NCI-H226 (cell line): Measurements from ENCODE around the gene KLHL1.

Source experiments
- DNase-seq: peaks from one replicate; pipeline ENCODE4 v3.0.0-alpha.2; 2015

Gene KLHL1

GRCh38 chr13:69857183-69857821 is 250.9 kb downstream of the KLHL1 start:
- no peak for DNase-seq

GRCh38 chr13:69856331-69856730 is 251.9 kb downstream of the KLHL1 start:
- no peak for DNase-seq

- no peak for DNase-seq
These were observed 279.7 kb downstream of the KLHL1 start for GRCh38 chr13:69828527-69828926.

- DNase-seq: no peak
These were observed 288.1 kb downstream of the KLHL1 start for GRCh38 chr13:69820180-69820579.

- DNase-seq: no peak
These were observed 290.9 kb downstream of the KLHL1 start for GRCh38 chr13:69817333-69817869.

GRCh38 chr13:69809152-69809551 is 299.1 kb downstream of the KLHL1 start:
- DNase-seq: no peak

- DNase-seq: no peak
These were observed 312.0 kb downstream of the KLHL1 start for GRCh38 chr13:69796256-69796655.

- no peak for DNase-seq
These were observed 314.3 kb downstream of the KLHL1 start for GRCh38 chr13:69793783-69794453.

GRCh38 chr13:69776937-69777336 is 331.3 kb downstream of the KLHL1 start:
- DNase-seq: no peak

GRCh38 chr13:69769608-69770007 is 338.6 kb downstream of the KLHL1 start:
- no peak for DNase-seq

- no peak for DNase-seq
These were observed 346.7 kb downstream of the KLHL1 start for GRCh38 chr13:69761581-69761980.

GRCh38 chr13:69755101-69755500 is 353.2 kb downstream of the KLHL1 start:
- DNase-seq: no peak

GRCh38 chr13:69751259-69751658 is 357.0 kb downstream of the KLHL1 start:
- no peak for DNase-seq

GRCh38 chr13:69737129-69737935 is 370.9 kb downstream of the KLHL1 start:
- no peak for DNase-seq

GRCh38 chr13:69721631-69722030 is 386.6 kb downstream of the KLHL1 start:
- no peak for DNase-seq

GRCh38 chr13:69720278-69720983 is 387.8 kb downstream of the KLHL1 start:
- DNase-seq: no peak

- DNase-seq: no peak
These were observed 401.4 kb downstream of the KLHL1 start for GRCh38 chr13:69706807-69707206.

- DNase-seq: no peak
These were observed 403.9 kb downstream of the KLHL1 start for GRCh38 chr13:69704311-69704710.

- DNase-seq: no peak
These were observed 417.3 kb downstream of the KLHL1 start for GRCh38 chr13:69690999-69691398.

GRCh38 chr13:69683921-69684686 is 424.1 kb downstream of the KLHL1 start:
- DNase-seq: no peak

- DNase-seq: no peak
These were observed 426.5 kb downstream of the KLHL1 start for GRCh38 chr13:69681722-69682121.

- DNase-seq: no peak
These were observed 430.9 kb downstream of the KLHL1 start for GRCh38 chr13:69677343-69677742.
